Fibroblast of skin of right quadriceps (primary cell): ENCODE measurements around the gene GDPD2.

Experiments used
- DNase-seq: peaks from one replicate; pipeline ENCODE4 v3.0.0-alpha.2; 2013

Gene GDPD2

GRCh38 chrX:70437921-70438665 lies 15.0 kb downstream of the GDPD2 start:
- no peak for DNase-seq

GRCh38 chrX:70439016-70439415 lies 15.9 kb downstream of the GDPD2 start:
- peak; percentile 8 for DNase-seq

GRCh38 chrX:70442224-70442623 lies 19.1 kb downstream of the GDPD2 start:
- no peak for DNase-seq

GRCh38 chrX:70444326-70444945 lies 21.3 kb downstream of the GDPD2 start, which contains the start of gene DLG3:
DLG3 (plus strand) TSS chrX:70444835; CDS start chrX:70445202, 367 bp downstream.
- peak; percentile 41 for DNase-seq

GRCh38 chrX:70444946-70445656 lies 22.0 kb downstream of the GDPD2 start:
- no peak for DNase-seq

- DNase-seq: no peak
Observed at GRCh38 chrX:70445951-70446350, 22.8 kb downstream of the GDPD2 start.

- no peak for DNase-seq
Observed at GRCh38 chrX:70446380-70447350, 23.6 kb downstream of the GDPD2 start.

GRCh38 chrX:70449457-70449966 lies 26.4 kb downstream of the GDPD2 start:
- DNase-seq: no peak

- DNase-seq: peak; percentile 51
Observed at GRCh38 chrX:70452143-70452733, 29.1 kb downstream of the GDPD2 start.

GRCh38 chrX:70453024-70453618 lies 30.0 kb downstream of the GDPD2 start:
- no peak for DNase-seq

GRCh38 chrX:70454441-70455365 lies 31.6 kb downstream of the GDPD2 start:
- DNase-seq: peak; percentile 56

GRCh38 chrX:70455366-70456202 lies 32.5 kb downstream of the GDPD2 start:
- no peak for DNase-seq

GRCh38 chrX:70456256-70456655 lies 33.1 kb downstream of the GDPD2 start:
- no peak for DNase-seq

GRCh38 chrX:70461026-70461425 lies 37.9 kb downstream of the GDPD2 start:
- no peak for DNase-seq

GRCh38 chrX:70464051-70464450 lies 40.9 kb downstream of the GDPD2 start:
- DNase-seq: no peak

GRCh38 chrX:70466968-70467367 lies 43.9 kb downstream of the GDPD2 start:
- DNase-seq: no peak

GRCh38 chrX:70468709-70469108 lies 45.6 kb downstream of the GDPD2 start:
- no peak for DNase-seq

GRCh38 chrX:70470850-70471289 lies 47.8 kb downstream of the GDPD2 start:
- peak; percentile 4 for DNase-seq
